Loucy (cell line): ENCODE measurements around the gene RGS16.

ENCODE experiments used
- EZH2phosphoT487 ChIP-seq: fragments of 200-600 bp; IDR thresholded peaks from 2 replicates; pipeline ENCODE4 v1.6.1; 2018; ENCODE audit warnings: antibody characterized with exemption, mild to moderate bottlenecking, moderate library complexity, borderline replicate concordance
- TF ChIP-seq, protein P1 (sequence below): fragments of 200-600 bp; sonication (generic); conservative IDR thresholded peaks from 2 replicates; pipeline ENCODE4 v1.5.1; 2014; ENCODE audit warnings: mild to moderate bottlenecking, antibody characterized with exemption, low read length

DNA sequence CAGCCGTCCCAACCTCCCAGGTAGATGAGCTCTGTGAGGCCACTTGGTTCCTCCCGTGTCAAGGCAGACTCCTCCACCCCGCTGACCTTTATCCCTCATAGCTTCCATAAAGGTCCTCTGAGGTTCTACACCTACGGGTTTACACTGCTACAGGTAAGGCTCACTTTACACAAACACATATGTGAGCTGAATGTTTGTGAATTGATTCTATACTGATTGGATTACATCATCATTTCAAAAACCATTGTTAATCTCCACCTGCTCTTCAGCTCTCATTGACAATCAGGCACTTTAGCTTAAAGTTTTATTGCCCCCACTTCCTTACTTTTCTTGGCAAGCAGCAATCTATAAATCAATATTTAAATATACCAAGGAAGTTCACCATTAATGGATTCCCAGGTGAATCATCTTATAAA, 12.8 kb upstream of the RGS16 start:
- TF ChIP-seq, protein P1, sequence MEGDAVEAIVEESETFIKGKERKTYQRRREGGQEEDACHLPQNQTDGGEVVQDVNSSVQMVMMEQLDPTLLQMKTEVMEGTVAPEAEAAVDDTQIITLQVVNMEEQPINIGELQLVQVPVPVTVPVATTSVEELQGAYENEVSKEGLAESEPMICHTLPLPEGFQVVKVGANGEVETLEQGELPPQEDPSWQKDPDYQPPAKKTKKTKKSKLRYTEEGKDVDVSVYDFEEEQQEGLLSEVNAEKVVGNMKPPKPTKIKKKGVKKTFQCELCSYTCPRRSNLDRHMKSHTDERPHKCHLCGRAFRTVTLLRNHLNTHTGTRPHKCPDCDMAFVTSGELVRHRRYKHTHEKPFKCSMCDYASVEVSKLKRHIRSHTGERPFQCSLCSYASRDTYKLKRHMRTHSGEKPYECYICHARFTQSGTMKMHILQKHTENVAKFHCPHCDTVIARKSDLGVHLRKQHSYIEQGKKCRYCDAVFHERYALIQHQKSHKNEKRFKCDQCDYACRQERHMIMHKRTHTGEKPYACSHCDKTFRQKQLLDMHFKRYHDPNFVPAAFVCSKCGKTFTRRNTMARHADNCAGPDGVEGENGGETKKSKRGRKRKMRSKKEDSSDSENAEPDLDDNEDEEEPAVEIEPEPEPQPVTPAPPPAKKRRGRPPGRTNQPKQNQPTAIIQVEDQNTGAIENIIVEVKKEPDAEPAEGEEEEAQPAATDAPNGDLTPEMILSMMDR = no peak
- no peak for TF ChIP-seq EZH2phosphoT487
